Esophagus muscularis mucosa (tissue), 4 donors: ENCODE results near the gene DCAF10. TPM values are rescaled to one million over a fixed set of nuclear protein-coding genes. Genes with fewer than 3 reads are reported as not detected.
"Not testable (repeated sequence)": the region's sequence is repeated elsewhere in the genome, so short reads cannot be mapped to it uniquely, and the experiment has no call there.

Experiments
- DNase-seq: peaks from one replicate; pipeline ENCODE4 v3.0.0-alpha.2; 2017; ENCODE audit errors: extremely low spot score
- H3K27ac ChIP-seq, 4 donors: fragments of 200-600 bp; sonication (generic); replicated peaks in 1 of 4; 1 replicate in 3 of 4; 2 replicates in 1 of 4; pipeline ENCODE4 v1.5.1; 2016 to 2019; ENCODE audit warnings: mild to moderate bottlenecking in 1 of 4
- H3K27me3 ChIP-seq, 4 donors: fragments of 200-600 bp; sonication (generic); one replicate each; pipeline versions ENCODE4 v1.5.1 to v1.6.0; 2016 to 2019
- H3K36me3 ChIP-seq, 4 donors: fragments of 200-600 bp; sonication (generic); one replicate each; pipeline ENCODE4 v1.5.1; 2016 to 2019
- H3K4me1 ChIP-seq, 4 donors: fragments of 200-600 bp; sonication (generic); one replicate each; pipeline ENCODE4 v1.5.1; 2016 to 2019
- H3K4me3 ChIP-seq, 4 donors: fragments of 200-600 bp; sonication (generic); 1 replicate in 2 of 4; 2 replicates in 2 of 4; pipeline ENCODE4 v1.5.1; 2016 to 2019; ENCODE audit warnings: mild to moderate bottlenecking in 4 of 4, moderate library complexity in 1 of 4
- H3K9me3 ChIP-seq, 4 donors: fragments of 200-600 bp; sonication (generic); 1 replicate in 3 of 4; 2 replicates in 1 of 4; pipeline ENCODE4 v1.5.1; 2016 to 2019
- CTCF ChIP-seq, 3 experiments: fragments of 200-600 bp in 2 of 3; fragments of 450-650 bp in 1 of 3; sonication (generic) in 2 of 3; IDR thresholded peaks; one replicate each; pipeline ENCODE4 v1.5.1; 2017 to 2019; ENCODE audit warnings: antibody characterized with exemption in 3 of 3, mild to moderate bottlenecking in 2 of 3, moderate library complexity in 1 of 3
- EP300 ChIP-seq: sonication (generic); formaldehyde crosslinking; IDR thresholded peaks from one replicate; pipeline ENCODE4 v1.6.1; 2017; ENCODE audit warnings: antibody characterized with exemption
- POLR2A ChIP-seq: fragments of 450-650 bp; IDR thresholded peaks from one replicate; pipeline ENCODE4 v1.6.1; 2017; ENCODE audit warnings: antibody characterized with exemption, moderate library complexity, mild to moderate bottlenecking, low read depth
- POLR2AphosphoS5 ChIP-seq, 2 donors: sonication (generic); formaldehyde crosslinking; IDR thresholded peaks; one replicate each; pipeline ENCODE4 v1.6.1; 2017; ENCODE audit warnings: antibody characterized with exemption in 2 of 2
- WGBS: methylation state at CpG from one replicate; pipeline ENCODE4 v1.1.5; 2018; 5-methylcytosine and 5-hydroxymethylcytosine counted together
- intact Hi-C: fragments of 100-400 bp; cut with DNase I; formaldehyde crosslinking; loops from one replicate; pipeline ENCODE4 v1.15.1; 2023
- total RNA-seq, 4 donors: library from RNA; depleted of rRNA; stranded (reverse); fragments of >200 nt; gene quantifications; one replicate each; pipeline versions ENCODE4 v1.1.0 to v1.2.1, GENCODE V29; 2016

The DCAF10 gene
- total RNA-seq, 4 donors from 2014 or later = 19.4 to 40.6 (median 36.6) TPM

- TF ChIP-seq POLR2A = no peak
- TF ChIP-seq POLR2AphosphoS5 (IDR thresholded peaks at IDR 0.05) = no peak
- TF ChIP-seq CTCF (IDR thresholded peaks at IDR 0.05) = no peak
- TF ChIP-seq EP300 = no peak
- H3K4me3 ChIP-seq = no peak overlapping the region
- no peaks in the 10 kb centered on the region for H3K27me3 ChIP-seq
- H3K27ac ChIP-seq = no peak overlapping the region
- H3K9me3 ChIP-seq = no peaks in the 10 kb centered on the region
- intact Hi-C loops = no loop called here
- H3K36me3 ChIP-seq = peaks cover 0 to 52% (median 15%) of the 10 kb centered on the region in 4 donors
- WGBS = 91% methylated on average over 2 of the region's 2 CpGs
- DNase-seq = no peak
- H3K4me1 ChIP-seq = no peaks in the 10 kb centered on the region
Observed at GRCh38 chr9:37880916-37881479, 80.4 kb downstream of the DCAF10 start.

- H3K9me3 ChIP-seq, H3K27ac ChIP-seq, DNase-seq, H3K4me3 ChIP-seq, H3K27me3 ChIP-seq, intact Hi-C loops, H3K4me1 ChIP-seq: not testable (repeated sequence)
- peak in 1 of 2 donors; percentile 24 for TF ChIP-seq POLR2AphosphoS5 (IDR thresholded peaks at IDR 0.05)
- 89% methylated on average over 11 of the region's 11 CpGs for WGBS
- peaks cover 11 to 64% (median 44%) of the 10 kb centered on the region in 4 donors for H3K36me3 ChIP-seq
Observed at GRCh38 chr9:37887977-37888583, 87.5 kb downstream of the DCAF10 start.

- DNase-seq = no peak
Observed at GRCh38 chr9:37889536-37889935, 88.9 kb downstream of the DCAF10 start.

GRCh38 chr9:37891042-37891441 lies 90.4 kb downstream of the DCAF10 start:
- H3K9me3 ChIP-seq, intact Hi-C loops, H3K27ac ChIP-seq, H3K27me3 ChIP-seq, H3K4me3 ChIP-seq, DNase-seq, H3K4me1 ChIP-seq: not testable (repeated sequence)
- WGBS = 97% methylated on average over 17 of the region's 17 CpGs
- peaks cover 19 to 81% (median 67%) of the 10 kb centered on the region in 4 donors for H3K36me3 ChIP-seq

More at GRCh38 chr9:37889536-37889935, 88.9 kb downstream of the DCAF10 start:
- Histone ChIP-seq H3K4me1 (no peaks in the 10 kb centered on the region), H3K27ac (no peak overlapping the region), H3K9me3 (no peaks in the 10 kb centered on the region), H3K27me3 (no peaks in the 10 kb centered on the region), H3K36me3 (peaks cover 13 to 78% (median 59%) of the 10 kb centered on the region in 4 donors), H3K4me3 (no peak overlapping the region)
- no peak for TF ChIP-seq POLR2AphosphoS5 (IDR thresholded peaks at IDR 0.05)
- no peak for TF ChIP-seq POLR2A
- TF ChIP-seq EP300 = no peak
- no peak for TF ChIP-seq CTCF (IDR thresholded peaks at IDR 0.05)
- intact Hi-C loops = no loop called here

GRCh38 chr9:37892063-37892462 lies 91.5 kb downstream of the DCAF10 start:
- DNase-seq = no peak
- WGBS = 87% methylated on average over 8 of the region's 8 CpGs
- no peak overlapping the region for H3K27ac ChIP-seq
- intact Hi-C loops = no loop called here
- no peaks in the 10 kb centered on the region for H3K4me1 ChIP-seq
- no peaks in the 10 kb centered on the region for H3K27me3 ChIP-seq
- no peaks in the 10 kb centered on the region for H3K9me3 ChIP-seq
- peaks cover 26 to 84% (median 71%) of the 10 kb centered on the region in 4 donors for H3K36me3 ChIP-seq
- no peak for TF ChIP-seq POLR2A
- no peak for TF ChIP-seq CTCF (IDR thresholded peaks at IDR 0.05)
- TF ChIP-seq POLR2AphosphoS5 (IDR thresholded peaks at IDR 0.05) = no peak
- TF ChIP-seq EP300 = no peak
- no peak overlapping the region for H3K4me3 ChIP-seq

- intact Hi-C loops = no loop called here
- Histone ChIP-seq H3K9me3 (no peaks in the 10 kb centered on the region), H3K4me1 (peaks cover 5 to 20% (median 11%) of the 10 kb centered on the region in 4 donors), H3K36me3 (peaks cover 33 to 75% (median 68%) of the 10 kb centered on the region in 4 donors), H3K4me3 (no peak overlapping the region), H3K27ac (no peak overlapping the region), H3K27me3 (no peaks in the 10 kb centered on the region)
- DNase-seq = no peak
- WGBS = 48% methylated on average over 2 of the region's 2 CpGs
- TF ChIP-seq CTCF (IDR thresholded peaks at IDR 0.05) (no peak), POLR2A (no peak), EP300 (no peak)
Observed at GRCh38 chr9:37897665-37898064, 97.1 kb downstream of the DCAF10 start.
